ENCODE data around the gene CHSY1.

Gene CHSY1

DNA sequence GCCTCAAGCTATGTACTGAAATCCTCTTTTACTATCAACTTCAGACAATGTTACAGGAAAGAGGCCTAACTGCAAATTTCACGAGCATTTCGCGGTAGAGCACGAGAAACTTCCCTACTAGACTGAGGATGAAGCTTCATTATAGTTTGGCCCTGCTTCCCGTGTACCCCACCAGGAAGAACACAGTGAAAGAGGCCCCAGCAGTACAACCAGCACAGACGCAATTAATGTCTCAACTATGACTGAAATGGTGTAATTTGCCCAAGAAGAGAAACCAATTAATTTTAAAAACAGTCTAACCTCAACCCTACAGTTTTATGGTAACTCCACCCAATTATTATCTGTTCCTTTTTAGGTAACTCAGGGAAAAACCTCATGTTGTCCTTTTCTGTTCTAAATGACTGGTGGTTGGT lies 12.1 kb downstream of the CHSY1 start:
- POLR2A ChIA-PET = no interaction called here
- no peak for DNase-seq (ENCODE audit: low read depth, low spot score)
- TF ChIP-seq, protein P1, sequence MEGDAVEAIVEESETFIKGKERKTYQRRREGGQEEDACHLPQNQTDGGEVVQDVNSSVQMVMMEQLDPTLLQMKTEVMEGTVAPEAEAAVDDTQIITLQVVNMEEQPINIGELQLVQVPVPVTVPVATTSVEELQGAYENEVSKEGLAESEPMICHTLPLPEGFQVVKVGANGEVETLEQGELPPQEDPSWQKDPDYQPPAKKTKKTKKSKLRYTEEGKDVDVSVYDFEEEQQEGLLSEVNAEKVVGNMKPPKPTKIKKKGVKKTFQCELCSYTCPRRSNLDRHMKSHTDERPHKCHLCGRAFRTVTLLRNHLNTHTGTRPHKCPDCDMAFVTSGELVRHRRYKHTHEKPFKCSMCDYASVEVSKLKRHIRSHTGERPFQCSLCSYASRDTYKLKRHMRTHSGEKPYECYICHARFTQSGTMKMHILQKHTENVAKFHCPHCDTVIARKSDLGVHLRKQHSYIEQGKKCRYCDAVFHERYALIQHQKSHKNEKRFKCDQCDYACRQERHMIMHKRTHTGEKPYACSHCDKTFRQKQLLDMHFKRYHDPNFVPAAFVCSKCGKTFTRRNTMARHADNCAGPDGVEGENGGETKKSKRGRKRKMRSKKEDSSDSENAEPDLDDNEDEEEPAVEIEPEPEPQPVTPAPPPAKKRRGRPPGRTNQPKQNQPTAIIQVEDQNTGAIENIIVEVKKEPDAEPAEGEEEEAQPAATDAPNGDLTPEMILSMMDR (IDR thresholded peaks at IDR 0.05; ENCODE audit: insufficient read depth, low read length, missing control alignments) = no peak
- CTCF ChIA-PET = interaction anchor here (1.1 to 1.6 kb wide), 4 partner anchors 9 to 228 kb away, joined by 3 read pairs; no protein-coding TSS in a partner anchor
- H3K4me3 ChIP-seq (ENCODE audit: low read depth, low read length) = no peak overlapping the region

DNA sequence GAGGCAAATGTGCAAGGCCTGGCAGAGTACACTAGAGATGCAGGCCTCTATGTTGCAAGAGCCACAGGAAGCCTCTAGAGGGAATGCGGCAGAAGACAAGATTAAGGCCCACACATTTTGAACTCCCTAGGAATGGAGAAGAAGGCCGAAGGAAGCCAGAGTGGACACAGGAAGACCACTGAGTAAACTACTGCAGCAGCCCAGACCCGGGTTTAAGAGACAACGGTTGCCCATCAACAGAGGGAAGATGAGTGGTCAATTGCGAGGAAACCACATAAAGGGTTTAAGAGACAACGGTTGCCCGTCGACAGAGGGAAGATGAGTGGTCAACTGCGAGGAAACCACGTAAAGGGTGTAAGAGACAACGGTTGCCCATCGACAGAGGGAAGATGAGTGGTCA lies 14.6 kb downstream of the CHSY1 start:
- DNase-seq (ENCODE audit: low read depth, low spot score) = no peak
- CTCF ChIA-PET = interaction anchor here (0.6 kb wide), 1 partner anchor 8 kb away, joined by 3 read pairs; no protein-coding TSS in a partner anchor
- H3K4me3 ChIP-seq (ENCODE audit: low read depth, low read length) = no peak overlapping the region
- TF ChIP-seq, protein P1 (IDR thresholded peaks at IDR 0.05; ENCODE audit: insufficient read depth, low read length, missing control alignments) = no peak
- POLR2A ChIA-PET = no interaction called here

DNA sequence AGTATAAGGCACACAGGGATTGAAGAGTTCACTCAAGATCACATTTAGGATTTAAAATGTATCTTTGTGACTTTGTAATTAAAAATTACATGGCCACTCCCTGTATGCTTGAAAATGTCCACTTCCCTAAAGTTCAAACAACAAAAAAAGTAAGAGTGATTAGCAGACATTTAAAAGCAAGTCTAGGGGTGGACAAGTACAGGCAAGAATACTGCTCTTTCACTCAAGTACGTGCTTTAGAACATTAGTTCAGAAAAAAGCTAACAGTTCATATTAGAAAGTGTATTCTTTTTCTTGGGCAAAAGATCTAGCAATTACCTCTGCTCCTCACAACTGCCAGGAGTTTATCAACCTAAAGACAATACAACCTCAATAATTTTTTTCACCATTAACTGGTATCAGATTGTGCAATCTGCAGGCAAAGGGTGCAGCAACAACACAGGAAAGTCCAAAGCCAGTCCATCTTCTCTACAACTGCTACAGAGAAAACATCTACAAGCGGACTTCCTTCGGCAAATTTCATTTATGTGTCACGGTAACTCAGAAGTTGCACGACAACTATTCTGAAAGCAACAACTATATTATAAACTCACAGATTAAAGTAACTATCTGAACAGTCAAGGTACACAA lies 18.1 kb downstream of the CHSY1 start:
- no peak for DNase-seq (ENCODE audit: low read depth, low spot score)
- TF ChIP-seq, protein P1 (IDR thresholded peaks at IDR 0.05; ENCODE audit: insufficient read depth, low read length, missing control alignments) = no peak
- CTCF ChIA-PET = no interaction called here
- POLR2A ChIA-PET = no interaction called here
- no peak overlapping the region for H3K4me3 ChIP-seq (ENCODE audit: low read depth, low read length)

DNA sequence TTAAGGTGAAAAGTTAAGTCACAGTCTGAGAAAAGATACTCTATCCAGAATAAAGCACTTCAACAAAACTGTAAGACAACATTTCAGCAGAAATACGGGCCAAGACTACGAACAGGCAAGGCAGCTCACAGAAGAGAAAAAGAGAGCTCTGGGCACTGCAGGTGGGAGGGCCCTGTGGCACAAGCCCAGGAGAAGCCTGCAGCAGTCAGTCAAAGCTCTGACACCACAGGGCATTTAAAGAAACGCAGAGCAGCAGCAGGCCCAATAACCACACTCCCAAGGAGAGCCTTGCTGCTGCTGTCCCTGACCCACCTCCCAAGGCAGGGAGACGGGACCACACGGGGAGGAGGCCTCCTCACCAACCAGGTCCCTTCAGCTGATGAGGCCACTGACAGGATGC lies 19.2 kb downstream of the CHSY1 start:
- TF ChIP-seq, protein P1 (IDR thresholded peaks at IDR 0.05; ENCODE audit: insufficient read depth, low read length, missing control alignments) = no peak
- DNase-seq (ENCODE audit: low read depth, low spot score) = no peak
- H3K4me3 ChIP-seq (ENCODE audit: low read depth, low read length) = no peak overlapping the region
- CTCF ChIA-PET = interaction anchor here (2.2 kb wide), 1 partner anchor 10 kb away, joined by 7 read pairs; no protein-coding TSS in a partner anchor
- POLR2A ChIA-PET = no interaction called here

DNA sequence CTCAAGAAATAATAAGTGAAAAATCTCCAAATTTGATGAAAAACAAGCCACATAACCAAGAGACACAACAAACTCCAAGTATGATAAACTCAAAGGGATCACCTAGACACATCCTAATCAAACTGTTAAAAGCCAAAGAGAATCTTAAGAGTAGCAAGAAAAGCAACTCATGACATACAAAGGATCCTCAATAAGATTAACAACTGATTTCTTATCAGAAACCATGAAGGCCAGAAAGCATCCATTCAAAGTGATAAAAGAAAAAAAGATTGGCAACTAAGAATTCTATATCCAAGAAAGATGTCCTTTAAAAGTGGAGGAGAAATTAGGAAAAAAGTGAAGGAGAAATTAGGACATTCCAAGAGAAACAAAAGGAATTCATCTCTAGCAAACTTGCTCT lies 23.5 kb downstream of the CHSY1 start:
- ChIA-PET CTCF (no interaction called here), POLR2A (no interaction called here)
- DNase-seq (ENCODE audit: low read depth, low spot score) = no peak
- TF ChIP-seq, protein P1 (IDR thresholded peaks at IDR 0.05; ENCODE audit: insufficient read depth, low read length, missing control alignments) = no peak
- H3K4me3 ChIP-seq (ENCODE audit: low read depth, low read length) = no peak overlapping the region

DNA sequence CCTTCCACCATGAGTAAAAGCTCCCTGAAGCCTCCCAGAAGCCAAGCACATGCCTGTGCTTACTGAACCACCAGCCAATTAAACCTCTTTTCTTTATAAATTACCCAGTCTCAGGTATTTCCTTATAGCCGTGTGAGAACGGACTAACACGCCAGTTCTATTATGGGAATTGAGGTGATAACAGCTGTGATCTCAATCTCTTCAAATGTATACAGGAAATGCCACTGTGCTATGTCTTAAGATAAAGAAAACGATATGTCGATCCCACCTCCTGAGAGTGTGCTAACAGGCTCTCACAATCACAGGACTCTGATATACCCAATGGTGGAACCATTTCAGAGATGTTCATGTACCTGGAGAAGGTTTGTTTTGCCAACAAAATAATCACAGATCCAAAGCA lies 26.2 kb downstream of the CHSY1 start:
- TF ChIP-seq, protein P1 (IDR thresholded peaks at IDR 0.05; ENCODE audit: insufficient read depth, low read length, missing control alignments) = no peak
- DNase-seq (ENCODE audit: low read depth, low spot score) = no peak
- H3K4me3 ChIP-seq (ENCODE audit: low read depth, low read length) = no peak overlapping the region
- ChIA-PET POLR2A (no interaction called here), CTCF (interaction anchor here (1.6 to 2.4 kb wide), 2 partner anchors 10 to 14 kb away, joined by 3 to 10 read pairs; no protein-coding TSS in a partner anchor)
